Right atrium auricular region (tissue), 2 donors: Measurements from ENCODE around the gene NR1D2. TPM values are rescaled to one million over a fixed set of nuclear protein-coding genes. Genes with fewer than 3 reads are reported as not detected.
A peak's percentile ranks its signal among the peaks of the same experiment; 100 is the strongest.

Source experiments
- DNase-seq: peaks from one replicate; pipeline ENCODE4 v3.0.0-alpha.2; 2019; ENCODE audit warnings: low spot score
- H3K27ac ChIP-seq, 2 donors: fragments of 200-600 bp; sonication (generic); 1 replicate in 1 of 2; 2 replicates in 1 of 2; pipeline ENCODE4 v1.5.1; 2016 to 2019
- H3K27me3 ChIP-seq, 2 donors: fragments of 200-600 bp; sonication (generic); one replicate each; pipeline versions ENCODE4 v1.5.1 to v1.6.0; 2017 to 2019
- H3K36me3 ChIP-seq: fragments of 200-600 bp; sonication (generic); one replicate; pipeline ENCODE4 v1.5.1; 2016
- H3K4me1 ChIP-seq, 2 donors: fragments of 200-600 bp; sonication (generic); one replicate each; pipeline versions ENCODE4 v1.5.1 to v1.6.0; 2017 to 2019
- H3K4me3 ChIP-seq, 2 donors: fragments of 200-600 bp; sonication (generic); 1 replicate in 1 of 2; 2 replicates in 1 of 2; pipeline ENCODE4 v1.5.1; 2017 to 2019; ENCODE audit warnings: mild to moderate bottlenecking in 1 of 2, moderate library complexity in 1 of 2
- H3K9me3 ChIP-seq, 2 donors: fragments of 200-600 bp; sonication (generic); one replicate each; pipeline ENCODE4 v1.5.1; 2019
- CTCF ChIP-seq, 2 donors: fragments of 200-600 bp; sonication (generic); IDR thresholded peaks; one replicate each; pipeline ENCODE4 v1.5.1; 2019; ENCODE audit warnings: antibody characterized with exemption in 2 of 2
- total RNA-seq, 2 donors: library from RNA; depleted of rRNA; stranded (reverse); fragments of >200 nt; gene quantifications; one replicate each; pipeline ENCODE4 v1.1.0, GENCODE V29; 2016

NR1D2 gene
- total RNA-seq, 2 donors from 2014 or later: 15.8 to 27.7 TPM

- no peak for DNase-seq
- H3K27me3 ChIP-seq: no peaks in the 10 kb centered on the region
- no peaks in the 10 kb centered on the region for H3K36me3 ChIP-seq
- no peaks in the 10 kb centered on the region for H3K9me3 ChIP-seq
- no peak overlapping the region for H3K4me3 ChIP-seq
- no peak for TF ChIP-seq CTCF (IDR thresholded peaks at IDR 0.05)
- H3K4me1 ChIP-seq: peaks cover 0 to 10% of the 10 kb centered on the region in 2 donors
- H3K27ac ChIP-seq: no peak overlapping the region
Observed at GRCh38 chr3:23940775-23941174, 4.3 kb upstream of the NR1D2 start.

DNA sequence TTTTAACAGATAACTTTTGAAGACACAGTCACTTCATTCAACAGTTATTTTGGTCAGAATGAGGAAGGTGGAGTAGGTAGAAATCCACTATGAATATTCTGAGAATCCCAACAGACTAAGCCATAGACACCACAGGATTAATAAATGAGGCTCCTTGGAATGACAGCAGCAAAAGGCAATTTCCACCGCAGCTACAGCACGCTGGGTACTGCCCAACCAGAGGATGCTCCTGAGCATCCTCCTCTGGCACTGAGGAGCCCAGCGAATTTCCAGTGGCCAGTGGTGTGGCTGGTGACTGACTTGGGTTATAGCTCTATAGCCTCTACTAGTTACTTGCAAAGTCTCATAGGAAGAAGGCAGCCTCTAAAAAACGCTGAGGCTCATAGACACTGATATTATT lies 3.6 kb upstream of the NR1D2 start:
- Histone ChIP-seq H3K4me1 (peaks cover 0 to 12% of the 10 kb centered on the region in 2 donors), H3K9me3 (no peaks in the 10 kb centered on the region), H3K27me3 (no peaks in the 10 kb centered on the region), H3K36me3 (no peaks in the 10 kb centered on the region), H3K4me3 (no peak overlapping the region), H3K27ac (no peak overlapping the region)
- TF ChIP-seq CTCF (IDR thresholded peaks at IDR 0.05): no peak
- no peak for DNase-seq

GRCh38 chr3:23942546-23942945 lies 2.5 kb upstream of the NR1D2 start:
- H3K4me3 ChIP-seq: no peak overlapping the region
- H3K36me3 ChIP-seq: no peaks in the 10 kb centered on the region
- peaks cover 0 to 24% of the 10 kb centered on the region in 2 donors for H3K4me1 ChIP-seq
- no peaks in the 10 kb centered on the region for H3K9me3 ChIP-seq
- H3K27me3 ChIP-seq: no peaks in the 10 kb centered on the region
- TF ChIP-seq CTCF (IDR thresholded peaks at IDR 0.05): no peak
- H3K27ac ChIP-seq: no peak overlapping the region
- DNase-seq: no peak

- peaks cover 0 to 40% of the 10 kb centered on the region in 2 donors for H3K4me1 ChIP-seq
- no peaks in the 10 kb centered on the region for H3K27me3 ChIP-seq
- H3K9me3 ChIP-seq: no peaks in the 10 kb centered on the region
- H3K36me3 ChIP-seq: no peaks in the 10 kb centered on the region
- DNase-seq: no peak
- peak overlapping the region; percentile 98 for H3K27ac ChIP-seq
- peak overlapping the region; percentile 88 for H3K4me3 ChIP-seq
- no peak for TF ChIP-seq CTCF (IDR thresholded peaks at IDR 0.05)
Observed at GRCh38 chr3:23944007-23944783, 891 bp upstream of the NR1D2 start.

- peaks cover 0 to 54% of the 10 kb centered on the region in 2 donors for H3K4me1 ChIP-seq
- no peaks in the 10 kb centered on the region for H3K9me3 ChIP-seq
- H3K36me3 ChIP-seq: no peaks in the 10 kb centered on the region
- H3K27me3 ChIP-seq: no peaks in the 10 kb centered on the region
- peak overlapping the region; percentile 88 for H3K4me3 ChIP-seq
- TF ChIP-seq CTCF (IDR thresholded peaks at IDR 0.05): no peak
- H3K27ac ChIP-seq: peak overlapping the region; percentile 98
- DNase-seq: no peak
Observed at GRCh38 chr3:23945663-23945912, 502 bp downstream of the NR1D2 start.
